HG02970 (cell line): ENCODE measurements around the gene MSH3.
"Not testable (repeated sequence)": the region's sequence is repeated elsewhere in the genome, so short reads cannot be mapped to it uniquely, and the experiment has no call there.

ENCODE experiments used
- ATAC-seq: cut with Tn5 transposase; IDR thresholded peaks from one replicate; pipeline ENCODE4 v1.9.1; 2021; ENCODE audit warnings: mild to moderate bottlenecking, moderate library complexity, moderate number of reproducible peaks; ENCODE audit not compliant: unreplicated experiment, low FRiP score

The MSH3 gene

GRCh38 chr5:80655231-80655774, 851 bp downstream of the MSH3 start:
- ATAC-seq, result no peak

- ATAC-seq, result no peak
Observed at GRCh38 chr5:80656425-80656824, 2.0 kb downstream of the MSH3 start.

GRCh38 chr5:80659106-80659505, 4.7 kb downstream of the MSH3 start:
- no peak for ATAC-seq

- ATAC-seq, result not testable (repeated sequence)
Observed at GRCh38 chr5:80660661-80661060, 6.2 kb downstream of the MSH3 start.

GRCh38 chr5:80662108-80662507, 7.7 kb downstream of the MSH3 start:
- ATAC-seq, result no peak

GRCh38 chr5:80665057-80665456, 10.6 kb downstream of the MSH3 start:
- no peak for ATAC-seq

- no peak for ATAC-seq
Observed at GRCh38 chr5:80667384-80667783, 12.9 kb downstream of the MSH3 start.

- no peak for ATAC-seq
Observed at GRCh38 chr5:80668016-80668969, 13.8 kb downstream of the MSH3 start.

- no peak for ATAC-seq
Observed at GRCh38 chr5:80672140-80672736, 17.8 kb downstream of the MSH3 start.

- no peak for ATAC-seq
Observed at GRCh38 chr5:80676706-80677105, 22.3 kb downstream of the MSH3 start.

- no peak for ATAC-seq
Observed at GRCh38 chr5:80686757-80687156, 32.3 kb downstream of the MSH3 start.

GRCh38 chr5:80688648-80689420, 34.4 kb downstream of the MSH3 start:
- ATAC-seq, result no peak

- ATAC-seq, result no peak
Observed at GRCh38 chr5:80689627-80690026, 35.2 kb downstream of the MSH3 start.

- ATAC-seq, result no peak
Observed at GRCh38 chr5:80695666-80696065, 41.2 kb downstream of the MSH3 start.

GRCh38 chr5:80696450-80696849, 42.0 kb downstream of the MSH3 start:
- no peak for ATAC-seq

- no peak for ATAC-seq
Observed at GRCh38 chr5:80697100-80697499, 42.6 kb downstream of the MSH3 start.

GRCh38 chr5:80698369-80698768, 43.9 kb downstream of the MSH3 start:
- no peak for ATAC-seq

- no peak for ATAC-seq
Observed at GRCh38 chr5:80701597-80701996, 47.1 kb downstream of the MSH3 start.

- no peak for ATAC-seq
Observed at GRCh38 chr5:80703291-80703690, 48.8 kb downstream of the MSH3 start.

- no peak for ATAC-seq
Observed at GRCh38 chr5:80703747-80704146, 49.3 kb downstream of the MSH3 start.

GRCh38 chr5:80704221-80704620, 49.8 kb downstream of the MSH3 start:
- ATAC-seq, result no peak
